ENCODE measurements around the gene ZMYND11. TPM values are rescaled to one million over a fixed set of nuclear protein-coding genes. Genes with fewer than 3 reads are reported as not detected.
A peak's percentile ranks its signal among the peaks of the same experiment; 100 is the strongest.
"Not testable (repeated sequence)": the region's sequence is repeated elsewhere in the genome, so short reads cannot be mapped to it uniquely, and the experiment has no call there.

Gene ZMYND11
- total RNA-seq, 1 donor from 2014 or later, result 43.7 TPM

- no peak for DNase-seq (ENCODE audit: extremely low read depth, low read depth, low spot score)
These were observed 106.8 kb downstream of the ZMYND11 start for GRCh38 chr10:241966-242643.

GRCh38 chr10:244227-244626, 109.0 kb downstream of the ZMYND11 start:
- no peak for DNase-seq (ENCODE audit: extremely low read depth, low read depth, low spot score)

- no peak for DNase-seq (ENCODE audit: extremely low read depth, low read depth, low spot score)
These were observed 111.2 kb downstream of the ZMYND11 start for GRCh38 chr10:246431-246830.

GRCh38 chr10:247480-247879, 112.2 kb downstream of the ZMYND11 start:
- DNase-seq (ENCODE audit: extremely low read depth, low read depth, low spot score), result no peak

DNA sequence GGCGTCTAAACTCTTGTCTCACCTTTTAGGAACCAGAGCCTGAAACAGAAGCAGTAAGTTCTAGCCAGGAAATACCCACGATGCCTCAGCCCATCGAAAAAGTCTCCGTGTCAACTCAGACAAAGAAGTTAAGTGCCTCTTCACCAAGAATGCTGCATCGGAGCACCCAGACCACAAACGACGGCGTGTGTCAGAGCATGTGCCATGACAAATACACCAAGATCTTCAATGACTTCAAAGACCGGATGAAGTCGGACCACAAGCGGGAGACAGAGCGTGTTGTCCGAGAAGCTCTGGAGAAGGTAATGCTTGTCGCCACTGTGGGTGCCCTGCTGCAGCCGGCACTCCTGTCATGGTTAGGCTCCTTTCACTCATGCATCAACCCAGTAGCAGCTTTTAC, 113.1 kb downstream of the ZMYND11 start:
- no peak for DNase-seq (ENCODE audit: extremely low read depth, low read depth, low spot score)

DNA sequence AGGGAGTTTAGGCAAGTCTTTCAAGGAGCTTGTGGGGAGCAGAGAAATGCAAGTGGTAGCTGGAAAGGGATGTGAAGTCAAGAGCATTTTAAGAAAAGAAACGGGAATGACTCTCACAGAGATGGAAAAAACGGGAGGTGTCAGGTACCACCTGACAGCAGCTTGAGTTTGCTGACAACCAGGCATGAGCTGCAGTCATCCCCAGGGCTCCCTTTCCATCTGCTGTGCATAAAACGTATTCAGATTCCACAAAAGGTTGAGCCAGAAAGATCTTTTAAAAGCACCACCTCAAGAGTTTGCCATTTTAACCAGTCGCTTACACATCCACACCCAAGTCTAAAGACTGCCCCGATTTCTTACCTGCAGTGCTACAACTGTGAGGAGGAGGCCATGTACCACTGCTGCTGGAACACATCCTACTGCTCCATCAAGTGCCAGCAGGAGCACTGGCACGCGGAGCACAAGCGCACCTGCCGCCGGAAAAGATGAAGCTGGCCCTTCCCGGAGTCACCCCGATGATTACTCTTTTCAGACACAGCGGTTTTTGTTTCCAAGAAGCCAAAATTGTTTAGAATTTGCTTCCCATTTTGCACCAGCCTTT, 116.8 kb downstream of the ZMYND11 start:
- no peak for DNase-seq (ENCODE audit: extremely low read depth, low read depth, low spot score)

DNA sequence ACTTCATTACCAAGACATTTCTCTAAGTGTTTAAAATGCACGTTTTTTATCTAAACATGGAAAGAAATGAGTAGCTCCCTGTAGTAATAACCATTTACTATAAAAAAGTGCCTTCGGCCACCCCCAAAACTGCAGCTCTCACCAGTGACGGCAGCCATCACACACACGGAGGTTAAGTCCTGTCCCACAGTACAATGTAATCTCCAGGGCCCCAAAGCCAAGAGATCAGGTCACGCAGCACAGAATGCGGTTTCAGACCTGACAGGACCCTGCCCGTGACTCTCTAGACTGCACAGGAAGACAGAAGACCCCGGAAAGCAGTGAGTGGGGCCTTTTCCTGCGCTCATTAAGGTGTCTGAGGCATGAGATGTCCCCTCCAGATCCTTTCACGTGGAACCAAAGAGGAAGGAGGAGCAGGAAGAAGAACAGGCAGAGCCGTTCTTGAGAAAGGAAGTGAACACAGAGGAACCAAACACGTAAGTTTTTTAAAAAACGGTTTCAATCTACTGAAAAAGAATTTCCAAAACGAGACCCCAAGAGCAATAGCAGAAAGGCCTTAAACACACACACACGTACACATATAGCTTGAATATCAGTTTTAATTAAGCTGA, 125.7 kb downstream of the ZMYND11 start:
- DNase-seq (ENCODE audit: extremely low read depth, low read depth, low spot score), result no peak

DNA sequence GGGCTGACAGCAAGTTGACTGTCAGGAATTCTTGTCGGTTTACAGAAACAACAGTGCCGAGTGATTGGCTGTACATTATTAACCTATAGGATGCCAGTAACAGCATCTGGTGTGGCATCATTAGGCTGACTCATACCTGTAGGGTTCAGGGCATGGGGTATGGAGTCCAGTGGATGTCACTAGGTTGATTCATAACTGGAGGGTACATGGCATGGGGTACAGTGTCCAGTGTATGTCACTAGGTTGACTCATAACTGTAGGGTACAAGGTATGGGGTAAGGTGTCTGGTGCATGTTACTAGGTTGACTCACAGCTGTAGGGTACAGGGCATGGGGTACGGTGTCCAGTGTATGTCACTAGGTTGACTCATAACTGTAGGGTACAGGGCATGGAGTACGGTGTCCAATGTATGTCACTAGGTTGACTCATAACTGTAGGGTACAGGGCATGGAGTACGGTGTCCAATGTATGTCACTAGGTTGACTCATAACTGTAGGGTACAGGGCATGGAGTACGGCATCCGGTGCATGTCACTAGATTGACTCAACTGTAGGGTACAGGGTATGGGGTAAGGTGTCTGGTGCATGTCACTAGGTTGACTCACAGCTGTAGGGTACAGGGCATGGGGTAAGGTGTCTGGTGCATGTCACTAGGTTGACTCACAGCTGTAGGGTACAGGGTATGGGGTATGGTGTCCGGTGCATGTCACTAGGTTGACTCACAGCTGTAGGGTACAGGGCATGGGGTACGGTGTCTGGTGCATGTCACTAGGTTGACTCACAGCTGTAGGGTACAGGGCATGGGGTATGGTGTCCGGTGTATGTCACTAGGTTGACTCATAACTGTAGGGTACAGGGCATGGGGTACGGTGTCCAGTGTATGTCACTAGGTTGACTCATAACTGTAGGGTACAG, 129.2 kb downstream of the ZMYND11 start:
- not testable (repeated sequence) for DNase-seq (ENCODE audit: extremely low read depth, low read depth, low spot score)

- DNase-seq (ENCODE audit: extremely low read depth, low read depth, low spot score), result not testable (repeated sequence)
These were observed 129.8 kb downstream of the ZMYND11 start for GRCh38 chr10:265074-265440.

GRCh38 chr10:265816-266588, 130.7 kb downstream of the ZMYND11 start:
- not testable (repeated sequence) for DNase-seq (ENCODE audit: extremely low read depth, low read depth, low spot score)

DNA sequence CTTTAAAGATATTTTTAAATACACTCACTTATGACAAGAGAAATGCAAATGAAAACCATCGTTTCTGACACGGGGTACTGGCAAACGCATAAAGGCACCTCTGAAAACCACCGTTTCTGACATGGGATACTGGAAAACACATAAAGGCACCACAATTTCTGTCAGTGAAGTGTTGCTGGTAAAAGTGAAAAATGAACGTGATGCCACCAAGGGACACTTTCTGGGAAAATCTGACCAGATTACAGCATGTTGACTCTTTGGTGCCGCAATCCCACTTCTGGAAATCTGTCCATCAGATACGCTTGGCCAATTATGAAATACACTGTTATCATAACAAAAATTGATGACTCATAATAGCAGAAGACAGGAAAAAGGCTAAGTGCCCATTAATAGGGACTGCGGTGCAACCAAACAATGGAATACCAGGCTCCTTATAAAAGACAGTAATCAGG, 131.7 kb downstream of the ZMYND11 start:
- DNase-seq (ENCODE audit: extremely low read depth, low read depth, low spot score), result peak; percentile 22

DNA sequence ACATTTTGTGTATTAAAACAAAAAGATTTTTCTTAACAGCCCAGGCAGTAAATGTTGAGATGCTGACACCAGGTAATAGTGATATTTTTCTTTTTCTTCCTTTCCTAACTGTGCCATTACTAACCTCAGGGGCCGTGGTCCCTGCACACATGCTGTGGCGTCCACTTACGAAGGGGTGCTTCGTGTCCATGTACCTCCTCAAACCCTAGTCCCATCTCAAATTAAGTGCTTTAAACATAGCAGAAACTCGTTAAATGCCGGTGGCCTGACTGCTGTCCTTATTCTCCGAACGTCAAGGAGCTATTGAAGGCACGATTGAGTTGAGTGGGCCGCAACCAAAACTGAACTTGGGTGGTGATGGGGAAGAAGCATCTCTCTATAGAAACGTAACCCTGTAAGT, 132.4 kb downstream of the ZMYND11 start:
- DNase-seq (ENCODE audit: extremely low read depth, low read depth, low spot score), result no peak

- no peak for DNase-seq (ENCODE audit: extremely low read depth, low read depth, low spot score)
These were observed 134.3 kb downstream of the ZMYND11 start for GRCh38 chr10:269440-270074.

- no peak for DNase-seq (ENCODE audit: extremely low read depth, low read depth, low spot score)
These were observed 135.9 kb downstream of the ZMYND11 start for GRCh38 chr10:271201-271600.

DNA sequence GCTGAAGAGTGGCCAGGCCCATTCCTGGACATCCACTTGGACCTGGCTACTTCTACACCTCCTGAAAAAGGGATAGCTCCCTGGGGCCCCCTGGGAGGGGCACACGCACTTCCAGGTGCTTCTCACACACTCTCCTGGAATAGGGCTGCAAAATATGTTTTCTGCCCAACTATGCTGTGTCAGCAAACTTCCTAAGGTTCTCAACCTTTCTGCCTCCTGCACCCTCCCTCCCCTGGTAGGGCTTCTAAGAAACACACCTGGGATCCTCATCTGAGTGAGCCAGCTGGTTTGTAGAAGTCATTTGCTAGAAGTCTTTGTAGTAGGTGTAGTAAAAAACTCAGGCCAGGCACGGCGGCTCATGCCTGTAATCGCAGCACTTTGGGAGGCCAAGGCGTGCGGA, 136.5 kb downstream of the ZMYND11 start:
- no peak for DNase-seq (ENCODE audit: extremely low read depth, low read depth, low spot score)

GRCh38 chr10:273088-273487, 137.8 kb downstream of the ZMYND11 start:
- no peak for DNase-seq (ENCODE audit: extremely low read depth, low read depth, low spot score)

GRCh38 chr10:274866-275265, 139.6 kb downstream of the ZMYND11 start:
- DNase-seq (ENCODE audit: extremely low read depth, low read depth, low spot score), result no peak

- DNase-seq (ENCODE audit: extremely low read depth, low read depth, low spot score), result no peak
These were observed 140.4 kb downstream of the ZMYND11 start for GRCh38 chr10:275680-276079.

- no peak for DNase-seq (ENCODE audit: extremely low read depth, low read depth, low spot score)
These were observed 142.7 kb downstream of the ZMYND11 start for GRCh38 chr10:277963-278362.

- DNase-seq (ENCODE audit: extremely low read depth, low read depth, low spot score), result no peak
These were observed 143.5 kb downstream of the ZMYND11 start for GRCh38 chr10:278707-279106.

Measured in glomerular endothelial cell (primary cell).